VCaP (cell line): ENCODE measurements around the gene ISM2.

Source experiments
- H3K27ac ChIP-seq: fragments of 450-650 bp; 2 replicates; pipeline ENCODE4 v1.5.1; 2017
- TF ChIP-seq, protein P1 (sequence below): fragments of 450-650 bp; conservative IDR thresholded peaks from 2 replicates; pipeline ENCODE4 v1.5.1; 2017; ENCODE audit warnings: mild to moderate bottlenecking, moderate library complexity

The ISM2 gene

GRCh38 chr14:77520555-77520954 lies 21.9 kb upstream of the ISM2 start:
- TF ChIP-seq, protein P1, sequence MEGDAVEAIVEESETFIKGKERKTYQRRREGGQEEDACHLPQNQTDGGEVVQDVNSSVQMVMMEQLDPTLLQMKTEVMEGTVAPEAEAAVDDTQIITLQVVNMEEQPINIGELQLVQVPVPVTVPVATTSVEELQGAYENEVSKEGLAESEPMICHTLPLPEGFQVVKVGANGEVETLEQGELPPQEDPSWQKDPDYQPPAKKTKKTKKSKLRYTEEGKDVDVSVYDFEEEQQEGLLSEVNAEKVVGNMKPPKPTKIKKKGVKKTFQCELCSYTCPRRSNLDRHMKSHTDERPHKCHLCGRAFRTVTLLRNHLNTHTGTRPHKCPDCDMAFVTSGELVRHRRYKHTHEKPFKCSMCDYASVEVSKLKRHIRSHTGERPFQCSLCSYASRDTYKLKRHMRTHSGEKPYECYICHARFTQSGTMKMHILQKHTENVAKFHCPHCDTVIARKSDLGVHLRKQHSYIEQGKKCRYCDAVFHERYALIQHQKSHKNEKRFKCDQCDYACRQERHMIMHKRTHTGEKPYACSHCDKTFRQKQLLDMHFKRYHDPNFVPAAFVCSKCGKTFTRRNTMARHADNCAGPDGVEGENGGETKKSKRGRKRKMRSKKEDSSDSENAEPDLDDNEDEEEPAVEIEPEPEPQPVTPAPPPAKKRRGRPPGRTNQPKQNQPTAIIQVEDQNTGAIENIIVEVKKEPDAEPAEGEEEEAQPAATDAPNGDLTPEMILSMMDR = no peak
- no peak overlapping the region for H3K27ac ChIP-seq

DNA sequence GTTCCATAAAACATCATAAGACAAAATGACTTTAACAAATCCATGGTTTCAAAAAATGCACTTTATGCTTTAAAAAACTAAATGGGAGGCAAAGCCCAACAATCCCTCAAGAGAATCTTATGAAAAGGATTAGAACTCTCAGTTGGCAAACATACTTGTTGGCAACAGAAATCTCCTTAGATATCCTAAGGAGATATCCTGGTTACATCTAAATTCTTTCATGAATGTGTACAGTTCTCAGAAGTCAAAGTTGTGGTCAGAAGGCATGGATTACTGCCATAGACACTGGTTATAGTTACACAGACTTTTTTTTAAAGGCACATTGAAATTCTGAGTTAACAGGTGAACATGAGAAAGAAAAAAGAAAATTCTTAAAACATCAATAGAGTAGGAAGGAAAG lies 17.5 kb upstream of the ISM2 start:
- no peak overlapping the region for H3K27ac ChIP-seq
- TF ChIP-seq, protein P1 = no peak

GRCh38 chr14:77511486-77512162 lies 13.0 kb upstream of the ISM2 start:
- no peak overlapping the region for H3K27ac ChIP-seq
- TF ChIP-seq, protein P1 = no peak

DNA sequence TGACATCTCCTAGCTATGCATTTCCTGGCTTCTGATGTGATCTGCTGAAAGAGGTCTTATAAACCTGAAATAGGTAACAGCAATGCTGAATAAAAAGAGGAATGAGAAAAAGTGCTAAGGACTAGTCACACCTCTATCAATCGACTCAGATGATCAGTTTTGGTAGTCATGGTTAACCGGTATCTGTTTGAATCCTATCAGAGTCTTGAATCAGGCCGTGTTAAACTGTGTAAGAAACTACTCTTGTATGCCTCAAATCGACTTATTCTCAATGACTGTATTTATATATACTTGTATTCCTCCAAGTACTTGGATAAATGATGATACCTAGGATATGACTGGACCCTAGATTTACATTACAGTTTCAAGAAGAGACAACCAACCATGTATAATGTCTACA lies 10.8 kb upstream of the ISM2 start:
- no peak overlapping the region for H3K27ac ChIP-seq
- TF ChIP-seq, protein P1 = no peak

DNA sequence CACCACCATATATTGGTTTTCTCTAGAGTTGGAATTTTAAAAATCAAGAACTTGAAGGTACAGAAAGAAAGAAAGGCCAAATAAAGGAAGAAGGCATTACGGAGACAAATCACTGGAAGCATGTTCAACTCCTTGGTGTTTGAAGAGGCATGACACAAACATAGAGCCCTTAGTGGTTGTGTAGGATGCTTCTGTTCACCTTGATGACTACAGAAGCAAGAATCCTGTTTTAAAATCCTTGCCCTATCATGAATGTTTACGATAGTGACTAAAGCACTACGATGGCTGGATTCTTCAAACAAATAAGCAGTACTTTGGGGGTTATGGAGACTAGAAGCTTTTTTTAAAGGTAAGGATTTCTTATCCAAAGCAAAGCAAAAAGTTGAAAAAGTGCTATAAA lies 10.3 kb upstream of the ISM2 start:
- TF ChIP-seq, protein P1 = no peak
- H3K27ac ChIP-seq = no peak overlapping the region

- TF ChIP-seq, protein P1 = no peak
- no peak overlapping the region for H3K27ac ChIP-seq
Observed at GRCh38 chr14:77508249-77508648, 9.6 kb upstream of the ISM2 start.

DNA sequence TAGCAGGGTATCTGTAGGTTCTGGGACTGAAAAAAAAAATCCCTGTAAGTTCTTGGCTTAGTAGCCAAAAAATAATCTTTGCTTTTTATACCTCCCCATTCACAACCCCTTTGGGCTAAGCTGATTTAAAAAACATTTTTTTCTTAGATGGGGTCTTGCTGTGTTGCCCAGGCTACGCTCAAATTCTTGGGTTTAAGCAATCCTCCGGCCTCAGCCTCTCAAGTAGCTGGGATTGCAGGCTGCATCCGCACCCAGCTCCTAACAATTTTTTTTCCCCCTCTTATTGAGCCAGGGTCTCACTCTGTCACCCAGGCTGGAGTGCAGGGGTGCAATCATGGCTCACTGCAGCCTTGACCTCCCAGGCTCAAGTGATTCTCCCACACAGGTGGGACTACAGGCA lies 9.1 kb upstream of the ISM2 start:
- H3K27ac ChIP-seq = no peak overlapping the region
- TF ChIP-seq, protein P1 = no peak
